HCT116 (cell line): ENCODE measurements around the gene SETD1A. TPM values are rescaled to one million over a fixed set of nuclear protein-coding genes. Genes with fewer than 3 reads are reported as not detected.

Experiments
- ATAC-seq: fragments of 200-7000 bp; cut with Tn5 transposase; 2 replicates; pipeline ENCODE4 v1.9.1; 2020; ENCODE audit warnings: mild to moderate bottlenecking, moderate library complexity
- BruUV-seq: library from RNA; stranded (reverse); fragments of 400-500 nt; replicated peaks from 2 replicates; lab custom pipeline; 2021; lab: Mats Ljungman, UMichigan
- CTCF ChIA-PET: fragments of 300-600 bp; sonication (Branson Sonifier 250); formaldehyde crosslinking; loops from one replicate; lab custom pipeline; 2021; ENCODE audit warnings: antibody characterized with exemption; lab: Charles Lee
- POLR2A ChIA-PET: fragments of 300-600, 350-600 bp; sonication (Branson Sonifier 250); formaldehyde crosslinking; loops from one replicate; lab custom pipeline; 2021; ENCODE audit warnings: antibody characterized with exemption; lab: Charles Lee
- RAD21 ChIA-PET, 2 experiments: fragments of 300-600 bp; sonication (Branson Sonifier 250); formaldehyde crosslinking; loops; one replicate each; lab custom pipeline; 2023; ENCODE audit warnings: low total read pairs in 2 of 2; ENCODE audit not compliant: uncharacterized antibody in 2 of 2, unreplicated experiment in 2 of 2, low non-redundant PET in 1 of 2; lab: Charles Lee
- DNase-seq: peaks from one replicate; pipeline ENCODE4 v3.0.0-alpha.2; 2010; ENCODE audit warnings: low read depth, low spot score
- H2AFZ ChIP-seq: fragments of 200-600 bp; shearing (Covaris generic), sonication (generic); 2 replicates; pipeline ENCODE4 v1.6.1; 2017; ENCODE audit warnings: low read depth, mixed run types, mixed read lengths, antibody characterized with exemption, low read length; ENCODE audit not compliant: poor library complexity, severe bottlenecking
- H3K27ac ChIP-seq: 2 replicates; pipeline ENCODE4 v1.5.1; 2012; ENCODE audit warnings: low read depth, low read length
- H3K27me3 ChIP-seq: fragments of 200-600 bp; sonication (generic); 2 replicates; pipeline ENCODE4 v1.6.1; 2016; ENCODE audit warnings: mixed run types, low read length, mixed read lengths; ENCODE audit not compliant: insufficient read depth
- H3K36me3 ChIP-seq, 2 experiments: fragments of 200-500 bp in 1 of 2; fragments of 200-600 bp in 1 of 2; sonication (Bioruptor generic) in 1 of 2; sonication (generic) in 1 of 2; 2 replicates each; pipeline versions ENCODE4 v1.5.1 to v1.6.1; 2014 to 2016; ENCODE audit warnings: low read length in 2 of 2, inconsistent platforms in 1 of 2, mixed read lengths in 1 of 2, mixed run types in 1 of 2; ENCODE audit not compliant: insufficient read depth in 2 of 2, control insufficient read depth in 1 of 2
- H3K4me1 ChIP-seq, 2 experiments: fragments of 200-600 bp in 1 of 2; sonication (generic) in 1 of 2; 2 replicates each; pipeline versions ENCODE4 v1.5.1 to v1.6.1; 2012 to 2017; ENCODE audit warnings: low read length in 2 of 2, inconsistent platforms in 1 of 2, mild to moderate bottlenecking in 1 of 2, mixed read lengths in 1 of 2, mixed run types in 1 of 2, moderate library complexity in 1 of 2; ENCODE audit not compliant: insufficient read depth in 2 of 2, control insufficient read depth in 1 of 2
- H3K4me2 ChIP-seq: fragments of 200-600 bp; sonication (generic); 2 replicates; pipeline ENCODE4 v1.6.1; 2017; ENCODE audit warnings: mixed run types, low read length, mixed read lengths
- H3K4me3 ChIP-seq, 2 experiments: fragments of 200-600 bp in 1 of 2; sonication (generic) in 1 of 2; replicated peaks in 1 of 2; 2 replicates each; pipeline ENCODE4 v1.5.1; 2011 to 2016; ENCODE audit warnings: low read length in 2 of 2, control low read depth in 1 of 2, low read depth in 1 of 2, mild to moderate bottlenecking in 1 of 2, mixed read lengths in 1 of 2, mixed run types in 1 of 2
- H3K79me2 ChIP-seq: fragments of 200-600 bp; sonication (generic); 2 replicates; pipeline ENCODE4 v1.6.1; 2017; ENCODE audit warnings: mild to moderate bottlenecking, mixed run types, low read length, moderate library complexity, mixed read lengths; ENCODE audit not compliant: insufficient read depth
- H3K9ac ChIP-seq: fragments of 200-600 bp; sonication (generic); 2 replicates; pipeline ENCODE4 v1.6.1; 2016; ENCODE audit warnings: low read length, mixed read lengths
- H3K9me2 ChIP-seq: fragments of 200-600 bp; sonication (generic), shearing (Covaris generic); 2 replicates; pipeline ENCODE4 v1.6.1; 2017; ENCODE audit warnings: mixed run types, mild to moderate bottlenecking, moderate library complexity; ENCODE audit not compliant: insufficient read depth
- H3K9me3 ChIP-seq, 2 experiments: fragments of 200-500 bp in 1 of 2; fragments of 200-600 bp in 1 of 2; sonication (Bioruptor generic) in 1 of 2; sonication (generic) in 1 of 2; 2 replicates each; pipeline ENCODE4 v1.6.1; 2014 to 2017; ENCODE audit warnings: low read length in 2 of 2, mixed read lengths in 2 of 2, inconsistent platforms in 1 of 2, low read depth in 1 of 2, mild to moderate bottlenecking in 1 of 2, mixed run types in 1 of 2, moderate library complexity in 1 of 2; ENCODE audit not compliant: control insufficient read depth in 1 of 2, insufficient read depth in 1 of 2
- H4K20me1 ChIP-seq: fragments of 200-600 bp; sonication (generic), shearing (Covaris generic); 2 replicates; pipeline ENCODE4 v1.6.1; 2017; ENCODE audit warnings: mixed run types, mild to moderate bottlenecking, moderate library complexity; ENCODE audit not compliant: insufficient read depth
- CTCF ChIP-seq, 3 experiments: fragments of 200-600 bp in 1 of 3; sonication (generic) in 1 of 3; IDR thresholded peaks in 2 of 3; conservative IDR thresholded peaks in 1 of 3; 2 replicates each; pipeline ENCODE4 v1.5.1; 2012 to 2017; ENCODE audit warnings: low read depth in 2 of 3, low read length in 2 of 3, antibody characterized with exemption in 1 of 3, borderline replicate concordance in 1 of 3, control low read depth in 1 of 3, mild to moderate bottlenecking in 1 of 3, mixed read lengths in 1 of 3, mixed run types in 1 of 3, moderate library complexity in 1 of 3; ENCODE audit not compliant: insufficient read depth in 1 of 3
- JUND ChIP-seq: IDR thresholded peaks from 2 replicates; pipeline ENCODE4 v1.6.1; 2012
- REST ChIP-seq: IDR thresholded peaks from 2 replicates; pipeline ENCODE4 v1.6.1; 2012; ENCODE audit warnings: low read depth
- SP1 ChIP-seq: IDR thresholded peaks from 2 replicates; pipeline ENCODE4 v1.6.1; 2012; ENCODE audit warnings: low read depth
- intact Hi-C: fragments of 100-400 bp; cut with micrococcal nuclease; formaldehyde crosslinking; loops from 2 replicates; pipeline ENCODE4 v1.10.0; 2022
- total RNA-seq: library from RNA; stranded (reverse); gene quantifications from one replicate; pipeline ENCODE4 v1.2.1, GENCODE V29; 2021; ENCODE audit not compliant: unreplicated experiment
- TF ChIP-seq, protein P1 (sequence below): IDR thresholded peaks from 2 replicates; pipeline ENCODE4 v1.6.1; 2012

The SETD1A gene
- total RNA-seq, 1 experiment from 2014 or later: 26.9 TPM

GRCh38 chr16:30982548-30983288, 25.2 kb downstream of the SETD1A start:
- H3K79me2 ChIP-seq: no peaks in the 10 kb centered on the region; the same call in 1 of the 2 replicates
- POLR2A ChIA-PET: no interaction called here

More at GRCh38 chr16:30982548-30983288, 25.2 kb downstream of the SETD1A start:
- H3K9me2 ChIP-seq: no peaks in the 10 kb centered on the region
- ATAC-seq: no peak
- TF ChIP-seq CTCF (IDR thresholded peaks at IDR 0.05 in 2 of 3, conservative IDR thresholded peaks at IDR 0.05 in 1 of 3; ENCODE audit: borderline replicate concordance in 1 of 3, insufficient read depth in 1 of 3, low read depth in 2 of 3, low read length in 2 of 3) (no peak), JUND (no peak), REST (no peak), SP1 (no peak)
- TF ChIP-seq, protein P1, sequence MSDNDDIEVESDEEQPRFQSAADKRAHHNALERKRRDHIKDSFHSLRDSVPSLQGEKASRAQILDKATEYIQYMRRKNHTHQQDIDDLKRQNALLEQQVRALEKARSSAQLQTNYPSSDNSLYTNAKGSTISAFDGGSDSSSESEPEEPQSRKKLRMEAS: no peak
- TF ChIP-seq, all 23 proteins: peak for 0
- Histone ChIP-seq H2AFZ (no peak overlapping the region), H3K4me1 (peaks cover 0 to 14% of the 10 kb centered on the region in 2 experiments; a peak in 3 of 4 replicates), H3K4me2 (no peak overlapping the region), H3K27me3 (no peaks in the 10 kb centered on the region), H3K9me3 (no peaks in the 10 kb centered on the region), H3K4me3 (no peak overlapping the region), H3K36me3 (peaks cover 2 to 12% of the 10 kb centered on the region in 2 experiments; a peak in 3 of 4 replicates), H3K27ac (no peak overlapping the region), H3K9ac (no peak overlapping the region), H4K20me1 (no peaks in the 10 kb centered on the region)
- intact Hi-C loops: loop anchor here (10.0 kb wide), 1 partner anchor 712 kb away; no protein-coding TSS in a partner anchor
- CTCF ChIA-PET: interaction anchor here (1.6 to 4.0 kb wide), 2 partner anchors 351 to 460 kb away, joined by 5 to 12 read pairs; partner anchors contain the start of gene ZNF843
- RAD21 ChIA-PET: interaction anchor here in 1 of 2 experiments (1.2 kb wide), 1 partner anchor 90 kb away, joined by 3 read pairs; no protein-coding TSS in a partner anchor
- no TSS peak for BruUV-seq
- DNase-seq: no peak
